Neural progenitor cell (in vitro differentiated cells): ENCODE data around the gene SSBP3. TPM values are rescaled to one million over a fixed set of nuclear protein-coding genes. Genes with fewer than 3 reads are reported as not detected.

Experiments used
- DNase-seq: peaks from one replicate; pipeline ENCODE4 v3.0.0-alpha.2; 2016; ENCODE audit warnings: low spot score
- H2AFZ ChIP-seq: fragments of 200-600 bp; sonication (generic); replicated peaks from 2 replicates; pipeline ENCODE4 v1.6.1; 2016; ENCODE audit warnings: antibody characterized with exemption
- H3F3A ChIP-seq: fragments of 200-600 bp; sonication (generic); 2 replicates; pipeline ENCODE4 v1.6.1; 2016; ENCODE audit warnings: antibody characterized with exemption, low read depth
- H3K27ac ChIP-seq: fragments of 200-600 bp; sonication (generic); 2 replicates; pipeline ENCODE4 v1.5.1; 2016; ENCODE audit warnings: mild to moderate bottlenecking
- H3K27me3 ChIP-seq: fragments of 200-600 bp; sonication (generic); 2 replicates; pipeline ENCODE4 v1.6.1; 2016; ENCODE audit warnings: mild to moderate bottlenecking, moderate library complexity
- H3K36me3 ChIP-seq: fragments of 200-600 bp; sonication (generic); 2 replicates; pipeline ENCODE4 v1.5.1; 2016
- H3K4me1 ChIP-seq: fragments of 200-600 bp; sonication (generic); 2 replicates; pipeline ENCODE4 v1.6.1; 2016; ENCODE audit warnings: mixed run types
- H3K4me2 ChIP-seq: fragments of 200-600 bp; sonication (generic); 2 replicates; pipeline ENCODE4 v1.6.1; 2016
- H3K4me3 ChIP-seq: fragments of 200-600 bp; sonication (generic); 2 replicates; pipeline ENCODE4 v1.5.1; 2016
- H3K79me2 ChIP-seq: fragments of 200-600 bp; sonication (generic); 2 replicates; pipeline ENCODE4 v1.6.1; 2016; ENCODE audit warnings: low read depth
- H3K9ac ChIP-seq: fragments of 200-600 bp; sonication (generic); 2 replicates; pipeline ENCODE4 v1.6.1; 2016
- H3K9me3 ChIP-seq: fragments of 200-600 bp; sonication (generic); 2 replicates; pipeline ENCODE4 v1.5.1; 2016; ENCODE audit warnings: low read depth
- H4K20me1 ChIP-seq: fragments of 200-600 bp; sonication (generic); 2 replicates; pipeline ENCODE4 v1.6.1; 2016; ENCODE audit warnings: low read depth
- H3K27ac Mint-ChIP-seq: 3 replicates; pipeline ENCODE4 v1.8.0; 2021; ENCODE audit warnings: mixed read lengths
- H3K27me3 Mint-ChIP-seq: 2 replicates; pipeline ENCODE4 v1.8.0; 2022; ENCODE audit warnings: low read depth, mild to moderate bottlenecking, inconsistent platforms, moderate library complexity, mixed read lengths; ENCODE audit not compliant: insufficient read depth
- H3K36me3 Mint-ChIP-seq: 3 replicates; pipeline ENCODE4 v1.8.0; 2021; ENCODE audit warnings: mixed read lengths
- H3K4me1 Mint-ChIP-seq: 3 replicates; pipeline ENCODE4 v1.8.0; 2021; ENCODE audit warnings: mixed read lengths
- H3K4me3 Mint-ChIP-seq: 3 replicates; pipeline ENCODE4 v1.8.0; 2021; ENCODE audit warnings: mild to moderate bottlenecking, moderate library complexity, mixed read lengths
- H3K9me3 Mint-ChIP-seq: 3 replicates; pipeline ENCODE4 v1.8.0; 2020; ENCODE audit warnings: mixed read lengths
- CTCF ChIP-seq: fragments of 200-600 bp; sonication (generic); IDR thresholded peaks from 2 replicates; pipeline ENCODE4 v1.5.1; 2017; ENCODE audit warnings: antibody characterized with exemption, mild to moderate bottlenecking
- EZH2 ChIP-seq: fragments of 200-600 bp; sonication (generic); IDR thresholded peaks from 2 replicates; pipeline ENCODE4 v1.6.1; 2017; ENCODE audit warnings: antibody characterized with exemption, mild to moderate bottlenecking, moderate library complexity
- EZH2phosphoT487 ChIP-seq: fragments of 200-600 bp; sonication (generic); IDR thresholded peaks from 2 replicates; pipeline ENCODE4 v1.6.1; 2017; ENCODE audit warnings: antibody characterized with exemption
- total RNA-seq: library from RNA; depleted of rRNA; stranded (reverse); fragments of >200 nt; gene quantifications from 2 replicates; pipeline ENCODE4 v1.2.3, GENCODE V29; 2015; ENCODE audit warnings: low replicate concordance

The SSBP3 gene
- total RNA-seq, 1 donor from 2014 or later: 53.0 TPM

GRCh38 chr1:54299037-54299436 is 107.2 kb downstream of the SSBP3 start:
- H3K9ac ChIP-seq: no peak overlapping the region
- peaks cover 75% of the 10 kb centered on the region for H3K4me1 ChIP-seq
- Mint-ChIP-seq H3K27me3 (peaks cover 3% of the 10 kb centered on the region), H3K9me3 (no peaks in the 10 kb centered on the region), H3K36me3 (peaks cover 2% of the 10 kb centered on the region), H3K4me3 (peak overlapping the region; percentile 24), H3K4me1 (peaks cover 99% of the 10 kb centered on the region), H3K27ac (peak overlapping the region; percentile 93)
- H3F3A ChIP-seq: peaks cover 43% of the 10 kb centered on the region
- no peak overlapping the region for H3K27ac ChIP-seq
- H4K20me1 ChIP-seq: peaks cover 100% of the 10 kb centered on the region
- no peaks in the 10 kb centered on the region for H3K36me3 ChIP-seq
- H3K4me3 ChIP-seq: no peak overlapping the region
- no peaks in the 10 kb centered on the region for H3K9me3 ChIP-seq
- H3K27me3 ChIP-seq: peaks cover 56% of the 10 kb centered on the region
- H3K4me2 ChIP-seq: peak overlapping the region; percentile 67
- peak; percentile 84 for DNase-seq
- TF ChIP-seq EZH2 (no peak), CTCF (no peak), EZH2phosphoT487 (no peak)
- H3K79me2 ChIP-seq: peaks cover 91% of the 10 kb centered on the region
- no peak overlapping the region for H2AFZ ChIP-seq

GRCh38 chr1:54298284-54299033 is 107.7 kb downstream of the SSBP3 start:
- no peak overlapping the region for H3K27ac ChIP-seq
- peaks cover 91% of the 10 kb centered on the region for H3K79me2 ChIP-seq

GRCh38 chr1:54297596-54298283 is 108.5 kb downstream of the SSBP3 start:
- no peaks in the 10 kb centered on the region for H3K9me3 Mint-ChIP-seq
- H3K4me1 Mint-ChIP-seq: peaks cover 94% of the 10 kb centered on the region
- peak overlapping the region; percentile 67 for H3K4me2 ChIP-seq
- no peak overlapping the region for H3K4me3 ChIP-seq
- no peak overlapping the region for H2AFZ ChIP-seq
- no peak overlapping the region for H3K4me3 Mint-ChIP-seq
- H3K4me1 ChIP-seq: peaks cover 72% of the 10 kb centered on the region
- peaks cover 56% of the 10 kb centered on the region for H3K27me3 ChIP-seq
- H4K20me1 ChIP-seq: peaks cover 100% of the 10 kb centered on the region
- H3K27me3 Mint-ChIP-seq: peaks cover 5% of the 10 kb centered on the region
- no peak for TF ChIP-seq EZH2
- peak; percentile 99 for TF ChIP-seq EZH2phosphoT487
- H3K27ac Mint-ChIP-seq: peak overlapping the region; percentile 93
- H3K9ac ChIP-seq: no peak overlapping the region
- peak; percentile 91 for DNase-seq
- no peak overlapping the region for H3K27ac ChIP-seq
- no peaks in the 10 kb centered on the region for H3K36me3 ChIP-seq
- H3K9me3 ChIP-seq: no peaks in the 10 kb centered on the region
- H3K36me3 Mint-ChIP-seq: peaks cover 2% of the 10 kb centered on the region
- peaks cover 41% of the 10 kb centered on the region for H3F3A ChIP-seq
- peaks cover 91% of the 10 kb centered on the region for H3K79me2 ChIP-seq

More at GRCh38 chr1:54298284-54299033, 107.7 kb downstream of the SSBP3 start:
- peaks cover 72% of the 10 kb centered on the region for H3K4me1 ChIP-seq
- H3K4me1 Mint-ChIP-seq: peaks cover 95% of the 10 kb centered on the region
- DNase-seq: no peak
- H2AFZ ChIP-seq: no peak overlapping the region
- peak overlapping the region; percentile 58 for H3K4me3 Mint-ChIP-seq
- H3K4me2 ChIP-seq: peak overlapping the region; percentile 67
- peaks cover 2% of the 10 kb centered on the region for H3K36me3 Mint-ChIP-seq
- H3K9me3 Mint-ChIP-seq: no peaks in the 10 kb centered on the region
- H3K4me3 ChIP-seq: no peak overlapping the region
- H3F3A ChIP-seq: peaks cover 43% of the 10 kb centered on the region
- no peak for TF ChIP-seq CTCF
- TF ChIP-seq EZH2phosphoT487: no peak
- no peak for TF ChIP-seq EZH2
- no peak overlapping the region for H3K9ac ChIP-seq
- H3K36me3 ChIP-seq: no peaks in the 10 kb centered on the region
- peaks cover 56% of the 10 kb centered on the region for H3K27me3 ChIP-seq
- H3K9me3 ChIP-seq: no peaks in the 10 kb centered on the region
- peaks cover 3% of the 10 kb centered on the region for H3K27me3 Mint-ChIP-seq
- H3K27ac Mint-ChIP-seq: peak overlapping the region; percentile 93
- H4K20me1 ChIP-seq: peaks cover 100% of the 10 kb centered on the region
